NCI-H1048 (cell line): ENCODE measurements around the gene LAMA4.

Experiments used
- DNase-seq: peaks from one replicate; lab custom pipeline; 2025; lab: John Stamatoyannopoulos, UW

The LAMA4 gene

GRCh38 chr6:112243861-112244827 lies 10.2 kb downstream of the LAMA4 start:
- no peak for DNase-seq

DNA sequence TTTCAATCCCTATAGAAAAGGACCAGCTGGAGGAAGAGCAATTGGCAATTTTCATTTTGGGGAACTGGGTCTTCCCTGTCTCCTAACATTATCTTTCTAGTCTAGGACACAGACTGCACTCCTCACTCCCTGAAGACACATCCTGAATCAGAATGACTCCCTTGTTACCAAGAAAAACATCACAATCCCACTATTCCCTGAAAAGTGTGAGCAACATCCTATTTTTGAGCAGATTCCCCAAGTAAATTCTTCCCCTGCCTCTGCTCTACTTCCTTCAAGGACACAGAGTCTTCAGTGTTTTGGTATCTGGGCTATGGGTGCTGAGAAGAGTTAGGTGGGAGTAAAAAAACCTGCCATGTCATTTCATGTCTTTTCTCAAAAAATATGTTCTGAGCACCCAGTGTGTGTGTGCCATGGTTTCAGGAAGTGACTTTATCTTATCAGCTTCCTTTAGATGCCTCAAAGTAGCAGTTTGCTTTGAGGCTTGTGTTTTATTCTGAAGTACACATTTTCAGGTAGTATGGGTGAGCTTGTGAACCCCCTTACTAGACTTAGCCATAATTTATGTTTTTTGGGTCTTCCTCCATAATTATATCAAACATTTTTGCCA lies 12.4 kb downstream of the LAMA4 start:
- DNase-seq = no peak

DNA sequence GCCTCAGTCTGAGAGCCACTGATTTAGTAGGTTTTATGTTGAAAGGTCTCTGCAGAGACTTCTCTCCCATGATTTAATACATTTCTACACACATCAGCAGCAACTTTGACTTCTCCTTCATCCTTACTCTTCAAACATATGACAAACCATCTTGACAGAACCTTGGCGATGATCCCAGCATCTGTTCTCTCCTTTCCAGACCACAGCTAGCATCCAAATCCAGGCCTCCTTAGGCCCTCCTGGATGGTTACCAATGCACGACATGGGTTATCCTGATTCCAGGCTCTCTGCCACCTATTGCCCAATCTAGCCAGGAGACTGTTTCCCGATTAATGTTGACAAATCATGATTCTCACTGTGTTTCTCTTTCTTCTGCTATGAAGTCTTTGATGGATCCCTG lies 16.8 kb downstream of the LAMA4 start:
- DNase-seq = no peak

DNA sequence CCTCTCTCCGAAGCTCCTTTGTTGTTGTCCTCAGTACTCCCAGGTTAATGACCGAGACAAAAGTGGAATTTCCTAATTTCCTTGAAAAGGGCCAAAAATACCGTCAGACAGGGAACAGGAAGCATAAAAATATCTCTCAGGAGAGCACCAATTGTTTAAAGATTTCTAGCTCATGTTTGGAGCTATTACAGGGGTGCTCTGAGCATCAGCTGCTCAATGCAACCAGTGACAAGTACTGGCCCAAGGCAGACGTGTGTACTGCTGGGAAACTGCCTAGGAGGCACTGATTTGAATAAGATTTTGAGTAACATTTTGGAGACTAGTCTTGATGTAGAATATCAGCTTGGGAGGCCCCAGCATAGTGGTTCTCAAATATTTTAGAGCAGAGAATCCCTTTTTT lies 17.3 kb downstream of the LAMA4 start:
- DNase-seq = no peak

DNA sequence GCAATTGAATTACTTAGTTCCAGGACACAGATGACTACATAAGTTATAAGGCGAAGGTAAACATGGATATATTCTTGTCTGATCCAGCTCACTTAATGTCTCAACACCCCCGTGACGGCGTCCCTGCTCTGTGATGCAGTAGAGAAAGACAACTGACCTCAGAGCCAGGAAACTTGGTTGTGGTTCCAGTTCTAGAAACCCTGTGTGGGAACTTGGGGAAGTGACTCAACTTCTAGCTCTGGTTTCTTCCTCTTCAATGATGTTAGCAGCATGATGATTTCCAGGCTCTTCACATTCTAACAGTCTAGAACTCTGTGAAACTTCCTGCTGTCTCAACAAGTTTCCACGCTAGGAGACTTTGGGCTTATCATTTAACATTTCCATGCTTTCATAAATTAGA lies 18.4 kb downstream of the LAMA4 start:
- no peak for DNase-seq

GRCh38 chr6:112234601-112235000 lies 19.8 kb downstream of the LAMA4 start:
- no peak for DNase-seq

GRCh38 chr6:112233847-112234246 lies 20.5 kb downstream of the LAMA4 start:
- DNase-seq = no peak

DNA sequence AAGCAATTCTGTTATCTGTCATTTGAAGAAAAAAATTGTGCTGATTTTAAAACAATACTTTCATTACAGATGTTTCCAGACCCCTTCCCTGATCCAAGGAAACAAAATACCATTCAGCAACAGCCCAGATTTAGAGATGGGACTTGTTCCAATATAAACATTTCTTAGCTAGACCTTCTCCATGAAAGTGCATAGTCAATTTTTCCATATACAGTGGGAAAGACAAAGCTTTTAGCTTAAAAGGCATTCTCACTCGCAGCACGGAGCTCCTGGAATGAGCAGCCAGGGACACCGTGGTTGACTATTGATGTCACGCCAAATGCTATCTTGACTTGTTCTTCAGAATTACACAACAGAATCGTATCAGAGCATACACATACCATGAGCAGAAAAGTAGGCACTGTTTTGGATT lies 21.5 kb downstream of the LAMA4 start:
- DNase-seq = no peak

- DNase-seq = no peak
Observed at GRCh38 chr6:112231594-112232060, 22.7 kb downstream of the LAMA4 start.

DNA sequence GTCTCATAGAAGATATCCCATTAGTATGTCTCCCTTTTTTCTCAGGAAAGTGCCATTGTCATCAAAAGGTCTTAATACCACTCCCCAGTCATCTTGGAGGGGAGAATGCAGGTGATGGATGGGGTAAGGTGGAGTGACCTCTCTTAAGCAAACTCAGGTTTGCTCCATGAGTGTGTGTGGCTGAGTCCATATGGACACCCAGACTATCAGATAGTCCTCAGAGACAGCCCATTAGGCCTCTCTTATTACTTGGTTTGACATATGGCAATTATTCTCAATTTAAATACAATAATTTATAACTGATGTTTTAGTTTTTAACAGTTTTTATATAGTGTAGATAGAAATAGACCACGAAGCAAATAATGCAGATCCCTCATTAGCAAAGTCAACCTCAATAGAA lies 23.2 kb downstream of the LAMA4 start:
- DNase-seq = no peak

GRCh38 chr6:112228480-112229332 lies 25.7 kb downstream of the LAMA4 start:
- DNase-seq = no peak

- DNase-seq = no peak
Observed at GRCh38 chr6:112227992-112228391, 26.4 kb downstream of the LAMA4 start.

DNA sequence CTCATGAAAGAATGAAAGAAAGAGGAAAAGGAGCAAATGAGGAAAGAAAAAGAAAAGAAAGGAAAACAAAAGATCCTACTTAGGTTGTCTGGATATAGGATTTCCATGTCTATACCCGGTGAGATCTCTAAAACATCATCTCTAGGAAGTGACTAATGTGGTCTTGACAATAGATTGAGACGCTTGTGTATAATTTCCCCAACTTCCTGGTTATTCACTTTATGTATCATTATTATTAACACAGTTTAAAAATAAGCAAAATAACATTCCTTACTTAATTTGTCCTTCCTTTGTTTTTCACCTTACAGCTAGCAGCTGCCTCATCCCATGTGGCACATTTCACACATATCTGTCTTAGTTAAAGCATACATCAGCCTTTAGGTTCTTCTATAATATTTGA lies 27.0 kb downstream of the LAMA4 start:
- no peak for DNase-seq

- DNase-seq = no peak
Observed at GRCh38 chr6:112225691-112226090, 28.7 kb downstream of the LAMA4 start.

DNA sequence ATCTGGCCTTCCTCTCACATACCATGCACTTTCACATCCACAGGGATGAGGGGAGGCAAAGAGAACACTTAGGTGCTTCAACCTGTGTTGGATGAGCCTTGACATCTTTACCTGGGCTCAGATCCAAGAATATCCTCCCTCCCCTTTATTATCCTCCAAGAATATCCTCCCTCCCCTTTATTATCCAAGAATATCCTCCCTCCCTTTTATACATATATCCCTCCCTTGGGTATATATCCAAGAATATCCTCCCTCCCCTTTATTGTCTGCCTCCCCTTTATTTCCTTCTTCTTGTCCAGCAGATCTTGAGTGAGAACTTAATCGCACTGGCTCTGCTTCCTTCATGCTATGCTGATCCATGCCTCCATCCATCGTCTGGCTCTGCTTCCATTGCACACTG lies 30.3 kb downstream of the LAMA4 start:
- no peak for DNase-seq

DNA sequence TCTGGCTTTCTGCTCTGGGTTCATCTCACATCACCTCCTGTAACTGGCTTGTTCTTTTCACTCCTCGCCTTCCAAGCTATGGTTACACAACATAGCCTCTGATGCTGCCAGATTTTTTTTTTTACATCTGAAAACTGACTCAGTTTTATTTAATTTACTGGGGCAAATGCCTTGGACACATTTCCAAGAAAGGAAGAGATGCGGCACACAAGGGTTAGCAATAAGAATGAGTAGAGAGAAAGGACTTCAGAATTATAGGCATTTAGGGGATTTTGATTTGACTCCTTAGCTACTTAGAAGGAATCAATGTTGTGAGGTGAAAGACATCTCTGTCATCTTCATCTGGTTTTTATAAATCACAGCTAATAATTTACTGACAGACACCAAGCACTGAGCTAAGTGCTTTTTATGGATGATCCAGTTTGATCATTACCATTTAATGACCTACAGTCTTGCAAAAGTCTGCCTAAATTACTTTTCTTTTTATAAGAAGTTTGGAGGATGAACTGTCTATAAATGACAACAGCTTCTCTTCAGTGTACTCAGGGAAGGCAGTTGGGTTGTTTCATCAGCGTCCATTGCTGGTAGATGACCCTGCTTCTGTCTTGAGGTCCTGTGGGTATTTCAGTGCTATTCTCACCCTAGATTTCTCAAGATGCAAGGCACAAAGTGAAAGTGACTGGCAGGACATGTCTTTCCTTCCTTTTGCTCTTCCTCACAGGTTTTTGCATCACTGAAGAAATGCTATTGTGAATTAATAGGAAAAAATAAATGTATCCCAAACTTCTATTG lies 31.1 kb downstream of the LAMA4 start:
- no peak for DNase-seq

DNA sequence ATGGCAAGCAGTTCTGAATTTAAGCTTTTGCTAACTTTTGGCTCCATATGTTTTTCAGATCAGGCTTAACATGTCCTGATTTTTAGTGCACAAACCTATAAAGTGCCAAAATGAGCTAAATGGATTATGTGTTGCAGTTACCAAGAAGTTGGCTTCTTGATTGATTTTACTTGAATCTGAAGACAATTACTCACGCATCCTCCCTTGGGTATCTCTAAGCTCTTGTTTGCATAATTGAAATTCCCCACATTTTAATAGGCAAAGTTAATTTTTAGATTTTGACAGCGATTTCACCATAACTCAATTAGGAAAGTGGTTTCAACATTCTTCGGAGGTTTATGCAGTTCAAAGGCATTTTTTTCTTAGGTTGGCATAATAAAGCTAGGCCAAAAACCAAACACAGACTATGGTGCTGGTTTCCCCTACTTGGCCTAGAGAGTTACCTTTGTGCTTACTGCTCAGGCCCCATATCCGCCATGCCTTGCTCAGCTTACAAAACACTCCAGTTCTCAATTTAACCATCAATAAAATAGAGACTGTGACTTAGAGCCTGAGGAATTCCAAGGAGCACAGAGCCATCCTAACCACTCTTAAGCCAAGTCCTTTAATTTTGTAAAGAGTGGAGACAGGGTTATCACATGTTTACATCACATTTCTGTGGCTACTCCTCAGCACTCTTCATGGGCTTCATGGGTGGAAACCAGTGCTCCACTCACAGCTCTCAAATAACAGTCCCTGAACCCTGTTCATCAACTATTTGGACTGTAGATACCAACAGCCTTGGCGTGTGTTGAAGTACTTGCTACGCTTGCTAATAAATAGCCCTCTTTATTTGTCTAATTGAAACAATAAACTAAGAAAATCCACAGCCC lies 32.1 kb downstream of the LAMA4 start:
- no peak for DNase-seq

DNA sequence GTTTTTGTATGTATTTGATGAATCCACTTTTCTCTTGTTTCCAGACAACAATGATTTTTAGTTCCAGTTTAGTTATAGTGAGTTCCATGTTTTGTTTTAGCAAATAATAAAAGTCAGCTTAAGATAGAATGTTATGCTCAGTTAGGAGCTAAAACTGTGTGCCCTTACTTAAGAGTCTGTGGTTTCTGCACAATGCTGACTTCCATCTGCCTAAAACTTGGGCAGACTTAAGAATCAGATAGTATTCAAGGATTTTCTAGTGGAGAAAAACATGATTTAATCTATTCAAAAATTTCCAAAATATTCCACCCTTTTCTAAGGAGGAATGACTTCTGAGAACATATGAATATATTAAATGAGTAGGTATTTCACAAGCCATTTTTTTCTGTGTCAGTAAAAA lies 32.8 kb downstream of the LAMA4 start:
- DNase-seq = no peak

DNA sequence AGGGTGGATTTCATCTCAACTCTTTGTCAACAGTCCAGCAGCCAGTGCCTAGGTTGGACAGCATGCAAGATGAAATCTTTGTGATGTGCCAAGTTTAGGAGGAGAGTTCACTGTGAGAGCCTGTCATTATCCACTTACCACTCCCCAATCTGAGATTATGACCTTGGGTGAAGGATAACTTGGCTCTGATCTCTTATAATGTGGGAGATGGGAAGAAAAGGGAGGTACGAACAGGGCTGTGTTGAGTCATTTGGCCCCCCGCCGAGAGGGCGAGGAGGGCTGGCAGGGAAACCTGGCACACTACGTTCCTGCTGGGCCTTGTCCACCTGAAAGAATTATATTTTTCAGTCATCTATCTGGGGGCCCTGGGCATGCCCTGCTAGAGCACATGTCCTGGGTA lies 35.8 kb downstream of the LAMA4 start:
- DNase-seq = no peak

DNA sequence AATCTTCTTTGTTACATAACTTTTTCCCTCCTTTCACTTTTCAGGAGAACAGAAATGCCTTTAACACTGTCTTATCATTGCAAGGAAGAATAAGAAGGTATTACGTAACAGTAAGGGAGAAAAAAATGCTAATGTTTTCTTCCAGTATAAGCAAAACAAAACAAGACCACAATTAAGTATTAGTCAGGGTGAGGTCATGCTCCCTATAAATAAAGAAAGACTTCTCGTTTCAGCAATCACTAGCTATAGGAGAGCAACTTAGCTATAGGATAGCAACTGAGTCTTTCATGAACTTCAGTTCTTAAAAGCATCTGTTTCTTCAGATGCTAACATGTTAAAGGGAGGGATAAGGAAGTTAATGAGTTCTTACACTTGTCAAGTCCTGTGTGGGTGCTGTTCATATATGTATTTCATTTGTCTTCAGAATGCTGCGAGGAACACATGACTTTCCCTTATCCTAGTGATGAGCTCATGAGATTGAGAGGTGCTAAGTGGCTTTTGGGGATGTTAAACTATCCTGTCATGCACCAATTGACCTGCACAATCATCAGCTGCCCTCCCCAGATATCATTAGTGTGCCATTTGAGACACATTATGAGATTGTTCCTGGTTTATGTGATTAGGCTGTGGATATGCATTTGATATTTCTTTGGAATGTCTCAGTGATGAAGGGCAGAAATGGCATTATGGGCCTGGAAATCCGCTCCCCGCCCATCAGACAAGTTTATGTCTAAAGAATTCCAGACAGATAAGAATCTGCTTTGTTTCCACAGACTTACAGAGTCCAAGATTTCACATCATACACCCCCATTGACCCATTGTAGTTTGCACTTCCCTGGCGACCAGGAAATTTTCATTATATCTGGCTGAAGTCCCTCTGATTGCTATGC lies 37.5 kb downstream of the LAMA4 start:
- no peak for DNase-seq
